Measurements from ENCODE around the gene PRKCQ.
A peak's percentile ranks its signal among the peaks of the same experiment; 100 is the strongest.

The PRKCQ gene

DNA sequence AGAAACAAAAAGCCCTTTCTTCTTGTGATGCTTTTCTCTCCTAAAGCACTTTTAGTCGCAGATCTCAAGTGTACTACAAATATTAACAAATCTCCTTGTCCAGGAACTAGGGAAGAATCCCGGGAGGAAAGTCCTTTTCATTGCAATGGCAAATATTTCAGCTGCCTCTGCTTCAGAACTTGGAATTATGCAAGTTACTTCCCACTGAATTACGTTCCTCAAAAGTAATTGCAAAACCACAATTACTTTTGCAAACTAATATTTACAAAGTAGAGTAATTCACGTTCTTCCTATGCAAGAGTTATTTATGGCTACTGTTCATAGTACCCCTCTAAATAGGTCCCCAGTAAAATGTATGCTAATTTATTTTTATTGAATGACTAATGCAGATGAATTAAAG is 14.5 kb downstream of the PRKCQ start:
- no peak for DNase-seq

DNA sequence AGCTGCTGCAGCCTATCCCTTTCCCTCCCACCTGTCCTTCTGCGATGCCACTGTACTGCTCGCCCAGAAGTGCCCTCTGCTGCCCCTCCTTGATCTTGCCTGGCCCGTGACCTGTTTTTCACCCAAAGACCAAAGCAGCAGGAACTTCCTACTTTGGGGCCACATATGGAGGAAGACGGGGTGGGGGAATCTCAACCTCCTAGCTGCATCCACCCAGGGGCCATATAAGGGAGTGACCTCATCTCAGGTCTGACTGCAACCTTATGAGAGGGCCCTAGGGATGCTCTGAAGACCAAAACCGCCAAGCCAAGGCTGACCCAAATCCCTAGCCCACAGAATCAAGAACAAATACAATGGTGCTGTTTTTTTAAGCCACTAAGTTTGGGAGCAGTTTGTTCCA is 15.7 kb downstream of the PRKCQ start:
- no peak for DNase-seq

DNA sequence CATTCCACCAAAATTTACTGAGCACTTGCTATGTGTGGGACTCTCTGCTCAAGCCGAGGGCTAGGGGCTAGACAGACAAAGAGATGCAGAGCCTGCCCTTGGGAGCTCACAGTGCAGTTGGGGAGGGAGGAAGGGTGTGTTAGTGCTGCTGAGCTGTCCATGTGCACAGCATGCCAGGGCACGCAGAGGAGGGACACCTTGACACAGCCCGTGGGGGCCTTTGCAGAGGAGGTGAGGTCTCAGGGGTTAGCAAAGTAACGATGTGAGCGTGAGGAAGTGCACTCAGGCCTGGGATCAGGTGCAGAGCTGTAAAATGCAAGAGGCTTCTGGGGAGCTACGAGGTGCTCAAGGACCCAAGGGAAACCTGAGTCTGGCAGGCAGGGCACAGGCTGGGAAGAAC is 16.3 kb downstream of the PRKCQ start:
- peak in 1 of 2 donors; percentile 27 for DNase-seq

DNA sequence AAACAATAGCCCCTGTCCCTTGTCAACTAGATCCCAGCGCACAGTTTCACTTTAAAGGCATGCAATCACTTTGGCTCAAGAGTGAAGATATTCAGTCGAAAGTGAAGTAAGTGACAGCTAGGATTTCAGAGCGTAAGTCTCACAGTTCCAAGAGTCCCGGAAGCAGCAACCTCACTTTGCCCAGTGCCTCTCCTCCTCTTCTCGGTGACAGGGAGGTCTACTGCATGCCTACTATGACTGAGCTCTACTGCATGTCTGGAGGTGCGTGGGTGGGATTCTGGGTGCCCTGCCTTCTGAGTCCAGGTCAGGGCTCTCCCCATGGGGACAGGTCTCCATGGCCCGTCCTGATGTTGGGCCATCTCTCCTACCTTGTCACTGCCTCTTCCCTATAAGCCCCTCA is 17.0 kb downstream of the PRKCQ start:
- DNase-seq, result peak; percentile 58 to 67

DNA sequence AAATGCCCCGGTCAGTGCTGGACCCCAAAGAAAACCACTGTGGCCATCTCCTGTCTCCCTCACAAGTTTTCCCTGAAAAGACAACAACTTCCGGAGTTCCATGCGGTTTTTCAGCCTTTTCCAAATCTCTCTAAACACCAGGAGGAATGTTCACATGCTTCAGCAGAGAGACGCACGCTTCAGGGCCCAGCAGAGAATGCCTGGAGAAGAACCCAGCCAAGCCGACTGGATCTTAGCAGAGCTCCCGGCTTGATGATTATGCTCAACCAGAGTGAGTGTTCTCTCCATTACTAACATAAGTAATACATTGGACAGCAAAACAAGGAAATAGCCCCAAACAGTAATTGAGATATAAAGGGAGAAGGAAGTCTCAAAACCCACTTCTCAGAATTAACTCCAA is 17.9 kb downstream of the PRKCQ start:
- DNase-seq, result no peak

DNA sequence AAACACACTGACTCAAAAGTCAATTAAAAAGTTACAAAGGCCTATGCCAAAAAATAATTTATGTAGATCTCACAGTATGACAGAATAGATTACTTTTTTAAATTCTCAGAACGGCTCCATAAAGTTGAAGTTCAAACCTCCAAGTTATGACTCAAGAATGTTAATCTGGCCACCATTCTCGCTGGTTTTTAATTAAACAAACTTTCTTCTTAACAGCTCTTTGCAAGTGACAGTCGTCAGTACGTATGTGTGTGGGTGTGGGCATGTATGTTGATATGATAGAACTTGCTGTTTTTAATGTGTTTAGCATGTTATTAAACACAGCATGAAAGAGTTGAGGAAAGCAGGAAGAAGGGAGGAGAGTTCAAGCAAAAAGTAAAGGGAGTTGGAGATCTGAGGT is 18.5 kb downstream of the PRKCQ start:
- DNase-seq, result no peak

DNA sequence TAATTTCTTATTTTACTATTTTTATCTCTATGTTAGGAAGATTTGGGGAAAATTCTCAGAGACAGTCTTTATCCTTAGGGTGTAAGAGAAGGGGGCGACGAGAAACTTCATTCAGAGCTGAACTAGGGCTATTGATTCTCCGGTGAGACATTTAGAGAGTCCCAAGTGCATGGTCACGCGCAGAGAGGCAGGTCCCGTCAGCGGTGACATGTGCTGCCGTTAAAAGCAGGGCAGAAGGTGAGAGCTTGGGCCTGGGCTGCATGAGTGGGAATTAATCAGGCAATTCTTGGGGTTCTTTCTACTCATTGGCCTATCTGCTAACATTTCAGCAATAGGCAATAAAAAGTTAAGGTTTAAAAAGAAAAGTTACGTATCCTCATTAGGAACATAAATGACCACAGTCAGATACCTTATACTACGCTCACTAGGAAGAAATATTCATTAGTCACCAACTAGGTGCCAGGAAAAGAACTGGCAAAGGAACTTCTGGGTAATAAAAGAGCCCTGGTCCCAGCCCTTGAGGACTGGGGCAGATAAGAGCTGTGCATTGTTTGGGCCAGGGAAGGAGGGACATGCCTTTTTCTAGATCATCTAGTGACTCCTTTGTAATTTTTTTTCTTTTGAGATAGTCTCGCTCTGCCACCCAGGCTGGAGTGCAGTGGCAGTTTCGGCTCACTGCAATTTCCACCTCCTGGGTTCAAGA is 21.2 kb downstream of the PRKCQ start:
- peak in 1 of 2 donors; percentile 32 for DNase-seq

DNA sequence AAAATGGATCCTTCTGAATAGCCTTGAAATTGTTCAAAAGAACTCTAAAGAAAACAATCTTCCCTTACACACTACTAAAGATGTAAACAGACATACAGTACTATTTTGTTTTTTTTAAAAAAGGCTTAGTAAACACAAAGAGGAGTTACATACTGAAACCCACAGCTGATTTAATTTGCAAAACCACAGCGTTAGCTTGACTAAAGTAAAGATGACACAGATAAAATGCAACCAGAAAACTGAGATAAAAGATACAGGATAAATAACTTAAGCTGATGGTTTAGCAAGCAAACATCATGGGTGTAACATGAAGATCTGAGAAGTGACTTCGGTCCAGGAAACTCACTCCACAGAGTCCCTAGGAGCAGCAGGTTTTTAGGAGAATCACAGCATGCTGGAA is 21.8 kb downstream of the PRKCQ start:
- DNase-seq, result no peak

DNA sequence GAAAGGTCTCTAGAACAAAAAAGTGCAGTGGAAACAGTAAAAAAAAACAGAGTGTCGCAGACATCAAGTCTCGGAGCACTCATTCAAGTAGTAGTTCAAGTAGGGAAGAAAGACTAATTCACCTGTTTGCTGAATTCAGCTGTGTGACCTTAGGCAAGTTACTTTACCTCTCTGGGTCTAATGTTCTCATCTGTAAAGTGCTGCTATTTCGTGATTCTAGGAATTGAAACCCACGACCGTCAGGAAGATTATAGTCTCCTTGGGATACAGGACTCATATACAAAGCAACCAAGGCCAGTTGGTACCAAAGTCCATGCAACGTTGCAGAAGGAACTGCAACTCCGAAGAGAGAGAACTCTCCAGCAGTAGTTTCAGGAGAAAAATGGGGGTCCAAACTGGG is 26.1 kb downstream of the PRKCQ start:
- no peak for DNase-seq

DNA sequence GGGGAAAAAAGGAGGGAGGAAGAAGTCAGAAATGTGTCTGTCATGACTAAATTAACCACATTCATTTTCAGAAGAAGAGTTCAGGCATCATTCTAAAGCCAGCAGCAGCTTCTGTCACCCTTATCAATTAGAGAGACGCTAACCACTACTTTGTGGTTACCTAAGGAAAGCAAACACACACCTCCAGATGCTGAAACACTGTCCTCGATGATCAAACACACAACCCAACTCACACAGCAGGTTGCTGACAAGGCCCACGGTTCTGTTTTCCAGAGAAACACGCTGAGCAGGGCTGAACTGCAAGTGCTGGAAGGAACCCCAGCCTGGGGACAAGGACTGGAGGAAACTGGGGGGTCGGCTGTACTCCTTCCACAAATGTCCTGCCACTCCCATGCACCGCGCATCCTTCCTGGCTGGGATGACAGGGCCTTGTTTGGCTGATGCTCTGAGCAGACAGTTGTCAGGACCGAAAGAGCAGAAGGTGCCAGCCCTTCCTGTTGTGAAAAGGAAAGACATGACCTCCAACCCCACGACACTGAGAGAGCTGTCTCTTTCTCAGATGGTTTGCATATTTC is 36.6 kb downstream of the PRKCQ start:
- DNase-seq, result peak; percentile 50 to 66

DNA sequence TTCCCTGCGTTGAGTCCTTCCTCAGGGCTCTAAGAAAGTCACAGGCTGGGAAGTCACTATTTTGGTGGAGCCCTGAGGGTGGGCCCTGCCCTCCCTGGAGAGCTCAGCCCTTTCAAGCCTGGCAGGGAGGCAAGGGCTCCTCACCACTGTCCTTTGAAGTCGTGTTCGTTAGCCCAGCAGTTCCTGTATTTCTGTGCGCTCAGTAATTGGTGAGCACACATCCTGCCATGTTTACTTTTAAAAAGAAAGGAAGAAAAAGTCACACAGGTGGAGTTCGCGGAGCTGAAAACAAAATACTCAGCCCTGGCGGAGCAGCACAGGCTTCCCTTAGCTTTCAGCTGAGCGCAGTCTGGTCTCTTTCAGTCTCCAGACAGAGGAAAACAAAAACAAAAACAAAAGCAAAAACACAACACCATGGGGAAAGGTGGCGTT is 37.1 kb downstream of the PRKCQ start:
- peak; percentile 25 to 42 for DNase-seq

DNA sequence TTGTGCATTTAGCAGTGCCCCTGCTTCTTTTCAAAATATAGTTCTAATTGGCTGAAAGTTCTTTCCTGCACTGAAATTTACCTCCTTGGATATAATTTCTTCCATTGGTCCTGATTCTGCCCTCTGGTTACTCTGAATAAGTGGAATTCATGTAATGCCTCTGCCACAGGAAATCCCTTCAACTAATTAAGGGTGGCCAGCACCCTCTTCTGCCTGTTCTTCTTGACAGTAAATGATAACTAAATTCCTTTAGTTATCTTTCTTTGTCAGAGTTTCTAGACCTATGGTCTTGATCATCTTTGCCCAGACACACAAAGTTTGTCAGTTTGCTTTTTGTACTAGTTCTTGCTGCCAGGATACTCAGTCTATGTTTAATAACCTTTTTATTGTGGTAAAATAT is 40.2 kb downstream of the PRKCQ start:
- no peak for DNase-seq

DNA sequence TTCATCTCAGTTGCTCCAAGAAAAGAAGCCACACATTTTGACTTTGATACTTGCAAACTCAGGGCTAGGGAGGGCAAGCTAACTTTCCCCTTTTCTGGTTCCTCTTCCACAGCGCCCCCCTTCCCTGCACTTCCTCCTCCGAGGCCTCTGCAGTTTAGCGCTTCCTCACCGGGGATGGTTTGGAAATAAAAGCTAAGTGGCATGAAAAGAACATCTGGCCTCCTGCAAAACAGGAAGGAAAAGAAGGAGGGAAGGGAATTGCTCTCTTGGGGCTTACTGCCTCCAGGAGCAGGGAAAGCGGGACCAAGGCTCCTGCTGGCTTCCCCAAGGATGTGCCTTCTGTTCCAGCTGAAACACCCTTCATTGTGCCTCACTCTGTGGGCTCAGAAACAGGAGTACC is 42.3 kb downstream of the PRKCQ start:
- no peak for DNase-seq

DNA sequence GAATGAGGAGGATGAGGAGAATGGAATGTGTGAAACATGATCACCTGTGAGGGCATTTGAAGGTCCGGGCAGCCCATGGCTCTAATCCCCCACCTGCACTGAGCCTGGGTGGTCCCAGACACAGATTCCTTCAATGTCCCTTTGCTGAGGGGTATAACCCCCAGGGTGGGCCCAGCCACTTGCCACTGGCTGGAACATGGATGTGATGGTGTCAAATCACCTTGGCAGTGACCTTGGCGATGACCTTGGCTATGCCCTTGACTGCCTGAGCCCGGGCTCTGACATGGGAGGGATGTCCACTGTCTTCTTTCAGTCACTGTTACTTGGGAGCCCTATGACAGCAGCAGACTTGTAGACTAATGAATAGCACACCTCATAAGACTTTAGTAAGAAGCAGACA is 44.0 kb downstream of the PRKCQ start:
- DNase-seq, result no peak

DNA sequence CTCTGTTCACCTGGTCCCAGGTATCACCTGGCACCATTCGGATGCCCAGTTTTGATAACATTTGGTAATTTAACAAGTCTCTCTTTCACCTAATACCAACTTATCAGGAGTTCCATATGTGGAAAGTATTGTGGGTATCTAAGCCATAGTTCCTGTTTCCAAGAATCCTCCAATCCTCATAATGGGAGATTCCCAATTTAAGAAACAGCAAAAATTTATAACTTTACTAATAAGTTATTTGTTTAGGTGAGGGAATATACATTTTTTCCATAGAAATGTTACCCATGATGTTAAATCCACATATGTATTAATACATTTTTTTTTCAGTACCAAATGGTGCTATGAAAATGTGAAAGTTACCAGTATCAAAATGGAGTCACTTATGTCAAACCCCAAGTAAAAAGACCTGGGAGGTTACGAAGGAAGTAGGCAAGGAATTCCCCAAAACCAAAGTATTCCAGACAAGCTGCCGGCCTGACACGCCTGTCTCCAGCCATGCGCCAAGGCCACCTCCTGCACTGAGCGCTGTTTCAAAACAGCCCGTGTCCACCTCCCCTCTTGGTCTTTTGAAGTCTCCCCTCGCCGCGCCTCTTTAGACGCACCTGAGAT is 44.8 kb downstream of the PRKCQ start:
- DNase-seq, result no peak

DNA sequence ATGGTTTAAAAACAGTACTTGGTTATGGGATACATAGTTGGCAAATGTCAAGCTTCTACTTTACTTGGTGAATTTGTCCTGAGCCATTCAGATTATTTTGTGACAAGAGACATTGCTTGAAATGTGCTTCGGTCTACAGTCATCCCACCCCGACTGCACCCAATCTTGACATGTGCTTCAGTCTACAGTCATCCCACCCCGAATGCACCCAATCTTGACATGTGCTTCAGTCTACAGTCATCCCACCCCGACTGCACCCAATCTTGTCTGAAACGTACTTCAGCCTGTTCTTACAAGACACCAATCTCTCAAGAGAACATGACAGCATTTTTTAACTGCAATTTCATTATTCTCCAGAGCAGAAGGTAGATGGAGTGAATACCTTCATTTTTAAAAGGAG is 47.8 kb downstream of the PRKCQ start:
- no peak for DNase-seq

DNA sequence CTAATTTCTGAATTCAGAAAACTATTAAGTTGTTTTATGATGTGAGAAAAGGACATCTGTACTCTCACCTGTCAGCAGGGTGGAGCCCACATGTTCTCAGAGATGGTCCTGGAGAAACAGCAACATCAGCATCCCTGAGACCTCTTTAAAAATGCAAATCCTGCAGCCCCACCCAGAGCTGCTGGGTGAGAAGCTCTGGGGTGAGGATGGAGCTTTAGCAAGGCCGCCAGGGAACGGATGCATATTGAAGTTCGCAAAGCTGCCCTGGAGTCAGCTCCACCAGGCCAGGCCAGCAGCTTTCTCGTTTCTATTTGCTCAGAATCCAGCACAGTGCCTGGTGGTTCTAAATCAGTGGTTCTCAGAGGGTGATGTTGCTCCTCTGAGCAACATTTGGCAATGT is 49.1 kb downstream of the PRKCQ start:
- DNase-seq, result no peak

DNA sequence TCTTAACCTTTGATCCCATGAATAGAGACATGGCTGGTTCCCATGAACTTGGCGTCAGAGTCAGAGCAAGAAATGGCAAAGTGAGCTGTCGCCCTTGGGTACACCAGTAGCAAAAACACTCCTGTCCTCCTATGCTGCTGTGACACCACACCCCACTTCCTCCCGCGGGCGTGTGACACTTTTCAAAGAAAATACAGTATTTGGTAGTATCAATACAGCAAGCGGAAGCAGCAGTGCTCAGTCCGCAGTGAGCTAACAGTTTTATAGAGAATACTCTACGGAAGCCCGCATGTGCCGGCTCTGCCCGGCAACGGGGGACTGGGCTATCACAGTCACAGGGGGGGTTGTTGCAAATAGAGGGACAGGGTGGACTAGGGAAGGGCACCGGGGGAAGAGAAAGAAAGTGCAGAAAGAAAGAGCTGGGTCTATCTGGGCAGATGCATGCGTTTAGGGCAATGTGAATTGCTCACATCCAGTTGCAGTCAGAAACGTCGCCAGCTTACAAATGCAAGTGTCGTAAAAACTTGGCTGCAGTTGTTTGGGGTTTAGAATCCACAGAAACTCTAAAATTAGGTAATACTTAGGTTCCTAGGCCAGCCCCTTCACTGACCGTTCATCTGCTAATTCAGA is 49.8 kb downstream of the PRKCQ start:
- peak; percentile 70 for DNase-seq

DNA sequence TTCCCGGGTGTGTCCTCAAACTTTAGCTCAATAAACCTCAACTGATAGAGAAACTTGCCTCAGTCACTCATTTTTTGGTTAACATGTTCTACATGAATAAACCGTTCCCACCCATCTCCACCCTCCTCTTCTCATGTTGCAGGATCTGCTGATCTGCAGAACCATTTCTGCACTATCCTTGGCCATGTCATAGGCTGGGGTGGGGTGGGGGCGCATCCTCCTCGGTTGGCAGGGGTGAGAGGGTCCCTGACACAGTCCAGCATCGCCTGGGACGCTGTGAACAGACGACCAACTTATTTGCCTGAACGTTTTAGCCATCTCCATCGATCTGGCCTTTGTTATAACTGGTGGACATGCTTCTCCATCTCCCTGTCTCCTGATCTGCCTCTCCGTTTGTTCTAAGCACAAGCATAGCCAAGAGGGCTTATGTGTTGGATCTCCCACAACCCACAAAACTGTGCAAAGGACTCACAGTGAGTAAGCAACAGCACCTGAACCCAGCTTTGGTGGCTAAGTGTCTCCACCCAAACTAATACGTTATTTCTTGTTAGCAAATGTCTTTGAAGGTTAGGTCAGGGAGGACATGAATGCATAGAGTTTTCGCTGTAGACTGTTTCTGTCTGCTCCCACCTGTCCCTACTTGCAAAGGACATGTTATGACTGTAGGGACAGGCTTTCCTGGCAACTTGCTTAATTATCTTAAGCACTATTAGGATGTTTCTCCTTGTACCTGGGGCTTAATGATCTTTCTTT is 51.7 kb downstream of the PRKCQ start:
- no peak for DNase-seq

DNA sequence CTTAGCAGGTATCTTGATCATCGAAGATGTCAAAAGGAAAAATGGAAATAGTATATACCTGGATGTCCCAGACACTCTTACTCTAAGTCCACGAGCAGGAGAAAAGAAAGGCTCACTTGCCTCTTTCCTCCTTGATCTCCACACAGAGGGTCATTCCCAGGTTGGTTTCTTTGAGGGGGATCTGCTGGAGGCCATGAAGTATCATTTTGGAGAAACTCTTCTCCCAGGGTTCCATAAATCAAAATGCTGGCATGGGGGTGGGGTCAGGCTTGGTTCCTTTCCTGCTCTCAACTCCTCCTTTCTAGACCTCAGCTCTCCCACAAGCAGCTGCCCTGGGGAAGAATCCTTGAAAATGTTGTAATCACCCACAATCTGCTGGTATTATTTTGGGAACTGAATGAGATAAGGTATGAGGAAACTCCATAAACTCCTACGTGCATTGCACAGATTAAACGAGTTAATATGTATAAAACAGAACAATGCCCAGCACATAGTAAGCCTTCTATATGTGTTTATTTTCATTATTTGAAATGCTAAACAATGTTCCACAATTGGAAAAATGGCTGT is 54.4 kb downstream of the PRKCQ start:
- DNase-seq, result no peak

DNA sequence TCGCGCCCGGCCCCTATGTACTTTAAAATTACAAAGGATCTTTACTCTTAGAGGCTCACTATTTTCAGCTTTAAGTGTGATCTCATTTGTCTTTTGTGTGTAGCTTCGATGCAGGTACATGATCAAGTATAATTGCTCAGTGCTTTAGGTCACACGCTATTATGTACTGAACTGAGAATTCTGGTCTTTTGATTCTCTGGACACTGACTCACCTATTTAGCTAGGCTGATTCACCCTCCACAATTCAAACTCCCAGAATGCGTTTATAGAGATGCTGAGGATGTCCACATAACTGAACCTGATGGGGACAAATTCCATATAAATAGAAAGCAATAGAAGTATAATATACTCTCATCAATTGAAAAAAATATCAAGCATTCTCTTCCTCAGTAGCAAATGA is 57.8 kb downstream of the PRKCQ start:
- DNase-seq, result no peak

DNA sequence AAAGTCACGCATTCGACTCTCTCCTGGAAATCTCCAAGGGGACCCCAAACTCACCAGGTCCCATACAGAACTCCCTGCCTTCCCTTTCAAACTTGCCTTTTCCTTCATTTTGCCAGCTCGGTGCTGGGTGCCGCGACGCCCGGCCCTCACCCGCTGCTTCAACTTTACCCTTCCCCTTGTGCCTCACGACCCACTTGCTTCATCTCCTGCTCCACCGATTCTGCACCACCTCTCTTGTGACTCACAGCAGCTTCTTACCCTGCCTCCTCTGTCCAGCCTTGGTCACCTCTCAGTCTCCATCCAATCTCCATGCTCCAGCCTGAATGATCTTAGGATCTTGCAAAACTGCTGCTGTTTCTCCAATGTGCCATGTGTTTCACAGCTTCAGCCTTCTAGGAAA is 59.9 kb downstream of the PRKCQ start:
- no peak for DNase-seq

DNA sequence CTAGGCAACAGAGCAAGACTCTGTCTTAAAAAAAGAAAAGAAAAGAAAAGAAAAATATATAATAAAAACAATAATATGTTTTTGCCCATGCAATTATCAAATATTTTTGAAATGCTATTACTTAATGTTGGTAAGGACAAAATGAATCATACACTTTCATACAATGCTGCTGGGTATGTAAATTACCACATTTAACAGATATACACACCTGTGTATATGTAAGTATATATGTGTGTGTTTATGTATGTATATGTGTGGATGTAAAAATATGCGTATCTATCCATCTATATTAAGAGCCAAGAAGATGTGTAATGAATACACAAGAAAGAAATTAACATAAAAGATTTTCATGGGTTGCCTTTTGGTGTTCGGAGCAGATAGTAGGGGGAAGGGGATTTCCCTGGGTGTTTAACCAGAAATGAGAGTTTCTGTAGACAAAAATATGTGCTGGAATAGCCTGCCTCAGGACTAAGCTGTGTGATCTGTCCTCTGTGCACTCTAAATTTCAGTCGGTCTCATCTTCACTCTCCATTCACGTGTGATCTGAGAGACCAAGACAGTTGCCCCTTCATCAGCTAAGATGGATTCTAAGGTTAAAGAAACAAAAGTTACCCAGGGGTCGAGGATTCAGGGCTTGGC is 61.2 kb downstream of the PRKCQ start:
- DNase-seq, result no peak

Data from stimulated activated CD4-positive, alpha-beta T cell treated with anti-CD3 and anti-CD28 coated beads, Interleukin-2, amount 100 ng/mL, for 24 hours (primary cell).